GM12892 (cell line): Measurements from ENCODE around the gene FBXL17.

Experiments used
- DNase-seq: peaks from one replicate; pipeline ENCODE4 v3.0.0; 2011; ENCODE audit not compliant: insufficient read length
- FAIRE-seq: peaks from 2 replicates; lab custom pipeline; 2011; peaks lifted over from hg19 to GRCh38; lab: Jason Lieb, UNC
- POLR2A ChIP-seq: IDR thresholded peaks from 2 replicates; pipeline ENCODE4 v1.6.1; 2011; ENCODE audit warnings: low read depth, low read length, control low read depth
- POLR2AphosphoS5 ChIP-seq: IDR thresholded peaks from 2 replicates; pipeline ENCODE4 v1.6.1; 2011; ENCODE audit warnings: low read depth, low read length, control low read depth
- TAF1 ChIP-seq: IDR thresholded peaks from 2 replicates; pipeline ENCODE4 v1.6.1; 2011; ENCODE audit warnings: low read depth, mild to moderate bottlenecking, control low read depth, low read length, borderline replicate concordance

FBXL17 gene

DNA sequence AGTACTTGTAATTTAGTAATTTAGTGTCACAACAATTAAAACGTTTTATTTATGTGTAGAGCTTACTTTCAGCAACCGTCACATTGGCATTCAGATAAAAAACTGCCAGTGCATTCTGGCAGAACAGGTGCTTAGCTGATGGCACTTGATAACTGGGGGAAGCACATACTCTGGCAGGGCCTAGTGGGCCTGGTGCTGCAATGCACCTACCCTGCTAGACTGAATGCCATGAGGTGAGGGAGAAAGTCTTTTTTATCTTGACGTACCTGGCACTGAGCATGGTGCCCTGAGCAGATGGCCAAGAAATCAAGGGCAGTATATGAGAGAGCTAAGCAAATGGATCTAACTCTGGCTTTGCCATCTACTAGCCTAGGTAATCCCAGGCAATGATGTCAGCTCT is 430.6 kb downstream of the FBXL17 start:
- DNase-seq (no peak), FAIRE-seq (no peak)
- no peak for TF ChIP-seq TAF1
- no peak for TF ChIP-seq POLR2A
- no peak for TF ChIP-seq POLR2AphosphoS5

DNA sequence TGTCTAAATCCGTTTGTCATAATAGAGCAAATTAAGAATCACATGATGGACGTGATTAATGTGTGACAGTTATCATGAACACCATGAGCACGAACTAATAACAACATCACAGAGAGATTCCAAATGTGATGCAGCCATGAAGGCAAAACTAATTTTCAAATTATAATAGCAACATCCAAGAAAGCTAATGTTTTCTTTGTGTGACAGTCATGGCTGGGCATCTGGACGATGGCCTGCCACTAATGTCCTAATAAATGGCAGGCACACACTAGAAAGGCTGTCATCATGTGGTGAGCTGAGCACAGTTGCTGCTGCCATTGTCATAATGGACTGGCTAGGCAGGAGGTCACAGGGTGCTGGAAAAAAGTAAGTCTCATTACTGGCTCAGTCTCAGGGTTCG is 431.1 kb downstream of the FBXL17 start:
- TF ChIP-seq POLR2A (no peak), TAF1 (no peak), POLR2AphosphoS5 (no peak)
- DNase-seq (no peak), FAIRE-seq (no peak)

DNA sequence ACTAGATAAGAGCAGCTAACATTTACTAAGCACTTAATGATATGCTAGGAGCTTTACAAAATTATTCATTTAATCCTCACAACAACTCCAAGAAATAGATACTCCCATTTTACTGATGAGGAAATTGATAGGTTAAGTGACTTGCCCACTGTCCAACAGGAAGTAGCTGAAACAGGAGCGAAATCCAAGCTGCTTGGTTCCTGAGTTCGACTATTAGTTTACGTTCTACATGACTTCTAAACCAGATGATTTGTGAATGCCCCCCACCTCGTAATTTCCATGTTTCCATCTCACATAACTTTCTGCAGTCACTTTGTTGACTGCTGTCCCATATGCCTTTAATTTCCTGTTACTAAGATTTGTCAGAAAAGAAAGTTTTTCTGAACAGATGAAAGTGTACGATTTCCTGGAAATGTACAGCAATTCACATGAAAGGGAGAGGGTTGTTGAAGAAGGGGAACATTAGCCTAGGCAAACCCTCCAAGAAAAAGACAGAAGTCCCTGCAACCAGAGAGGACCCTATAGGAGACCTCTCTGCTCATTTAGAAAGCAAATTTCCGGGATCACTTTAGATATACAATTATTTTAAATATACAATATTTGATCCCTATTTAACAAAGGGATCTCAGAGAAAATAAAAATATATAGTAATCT is 432.1 kb downstream of the FBXL17 start:
- no peak for TF ChIP-seq POLR2AphosphoS5
- no peak for TF ChIP-seq TAF1
- no peak for TF ChIP-seq POLR2A
- no peak for FAIRE-seq
- no peak for DNase-seq

GRCh38 chr5:107948377-107948776 is 433.5 kb downstream of the FBXL17 start:
- no peak for FAIRE-seq
- TF ChIP-seq POLR2AphosphoS5 (no peak), POLR2A (no peak), TAF1 (no peak)
- DNase-seq, result no peak

- no peak for DNase-seq
- FAIRE-seq, result no peak
- no peak for TF ChIP-seq POLR2AphosphoS5
- TF ChIP-seq TAF1, result no peak
- no peak for TF ChIP-seq POLR2A
These were observed 436.8 kb downstream of the FBXL17 start for GRCh38 chr5:107945061-107945460.

GRCh38 chr5:107943923-107944322 is 438.0 kb downstream of the FBXL17 start:
- FAIRE-seq (no peak), DNase-seq (no peak)
- TF ChIP-seq TAF1 (no peak), POLR2A (no peak), POLR2AphosphoS5 (no peak)

DNA sequence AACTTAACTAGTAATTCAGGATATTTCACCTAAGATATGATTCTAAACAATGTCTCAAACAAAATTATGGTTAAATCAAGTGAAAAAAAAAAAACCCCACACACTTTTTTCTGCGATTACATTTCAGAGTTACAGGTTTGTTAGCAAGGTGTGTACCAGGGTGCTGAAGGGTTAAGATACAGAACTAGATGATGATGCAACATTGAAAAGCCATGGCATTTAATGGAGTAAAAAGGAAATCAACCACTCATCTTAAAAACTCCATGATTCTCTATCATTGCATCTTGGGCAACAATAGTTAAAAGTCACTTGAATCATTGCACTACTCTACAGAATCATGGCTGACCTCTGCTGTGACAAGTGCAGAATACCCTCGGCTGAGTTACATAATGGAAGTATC is 440.9 kb downstream of the FBXL17 start:
- DNase-seq, result no peak
- FAIRE-seq, result no peak
- no peak for TF ChIP-seq TAF1
- TF ChIP-seq POLR2AphosphoS5, result no peak
- no peak for TF ChIP-seq POLR2A

DNA sequence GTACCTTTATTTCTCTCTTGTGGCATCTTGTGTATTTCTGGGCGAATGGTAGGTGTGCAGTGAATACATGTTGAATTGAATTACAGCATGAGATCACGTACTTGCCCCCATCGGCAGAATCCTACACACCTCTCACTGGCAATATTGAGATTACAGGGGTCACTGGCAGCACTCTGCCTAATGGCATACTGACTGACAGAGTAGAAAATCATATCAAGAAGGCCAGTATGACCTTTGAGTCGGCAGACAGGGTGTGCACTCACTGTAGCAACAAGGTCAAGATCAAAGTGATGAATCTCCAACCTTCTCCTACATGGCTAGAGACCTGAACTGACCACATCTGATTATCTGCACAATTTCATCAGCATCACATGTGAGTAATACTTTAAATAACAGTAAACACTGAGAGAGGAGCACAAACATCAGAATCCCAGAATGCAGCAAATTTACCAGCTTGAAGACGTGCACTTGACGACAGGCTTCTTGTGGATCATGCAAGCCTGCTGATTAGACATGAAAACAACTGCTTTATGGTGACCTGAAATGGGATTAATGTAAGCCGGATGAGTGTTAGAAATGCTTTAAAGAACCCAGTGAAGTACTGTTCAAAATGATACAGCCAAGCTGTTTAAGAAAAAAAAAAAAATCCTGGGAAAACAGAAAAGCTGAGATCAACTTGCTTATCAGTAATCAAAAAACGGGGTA is 444.1 kb downstream of the FBXL17 start:
- DNase-seq, result no peak
- no peak for FAIRE-seq
- TF ChIP-seq TAF1, result no peak
- no peak for TF ChIP-seq POLR2A
- TF ChIP-seq POLR2AphosphoS5, result no peak

- FAIRE-seq (no peak), DNase-seq (no peak)
- TF ChIP-seq POLR2A (no peak), TAF1 (no peak), POLR2AphosphoS5 (no peak)
These were observed 444.7 kb downstream of the FBXL17 start for GRCh38 chr5:107937204-107937603.

GRCh38 chr5:107936515-107936914 is 445.4 kb downstream of the FBXL17 start:
- no peak for DNase-seq
- FAIRE-seq, result no peak
- TF ChIP-seq POLR2AphosphoS5 (no peak), POLR2A (no peak), TAF1 (no peak)

DNA sequence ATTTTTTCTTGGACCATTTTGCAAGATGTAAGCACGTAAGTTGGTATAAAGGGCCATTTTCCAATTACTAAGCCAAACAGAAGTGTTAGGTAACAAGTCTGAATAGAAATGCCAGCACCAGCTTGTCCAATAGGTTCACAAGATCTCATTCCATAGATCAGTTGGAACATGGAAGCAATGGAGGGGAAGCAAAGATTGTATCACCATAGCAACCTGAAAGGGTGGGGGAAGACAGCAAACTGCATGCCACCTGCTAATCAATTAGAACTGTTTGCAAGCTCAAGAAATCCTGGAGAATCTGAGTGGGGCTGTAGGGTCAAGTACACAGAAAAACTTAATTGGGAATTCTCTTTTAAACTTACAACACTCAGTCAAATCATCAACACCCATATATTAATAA is 446.3 kb downstream of the FBXL17 start:
- no peak for FAIRE-seq

GRCh38 chr5:107933326-107933725 is 448.6 kb downstream of the FBXL17 start:
- no peak for FAIRE-seq
- no peak for TF ChIP-seq POLR2A
- TF ChIP-seq TAF1, result no peak
- TF ChIP-seq POLR2AphosphoS5, result no peak
- no peak for DNase-seq

More for the DNA sequence above, 446.3 kb downstream of the FBXL17 start:
- no peak for DNase-seq
- TF ChIP-seq POLR2A (no peak), TAF1 (no peak), POLR2AphosphoS5 (no peak)
